Measurements from ENCODE around the gene ACP5.
"Not testable (repeated sequence)": the region's sequence is repeated elsewhere in the genome, so short reads cannot be mapped to it uniquely, and the experiment has no call there.

The ACP5 gene

DNA sequence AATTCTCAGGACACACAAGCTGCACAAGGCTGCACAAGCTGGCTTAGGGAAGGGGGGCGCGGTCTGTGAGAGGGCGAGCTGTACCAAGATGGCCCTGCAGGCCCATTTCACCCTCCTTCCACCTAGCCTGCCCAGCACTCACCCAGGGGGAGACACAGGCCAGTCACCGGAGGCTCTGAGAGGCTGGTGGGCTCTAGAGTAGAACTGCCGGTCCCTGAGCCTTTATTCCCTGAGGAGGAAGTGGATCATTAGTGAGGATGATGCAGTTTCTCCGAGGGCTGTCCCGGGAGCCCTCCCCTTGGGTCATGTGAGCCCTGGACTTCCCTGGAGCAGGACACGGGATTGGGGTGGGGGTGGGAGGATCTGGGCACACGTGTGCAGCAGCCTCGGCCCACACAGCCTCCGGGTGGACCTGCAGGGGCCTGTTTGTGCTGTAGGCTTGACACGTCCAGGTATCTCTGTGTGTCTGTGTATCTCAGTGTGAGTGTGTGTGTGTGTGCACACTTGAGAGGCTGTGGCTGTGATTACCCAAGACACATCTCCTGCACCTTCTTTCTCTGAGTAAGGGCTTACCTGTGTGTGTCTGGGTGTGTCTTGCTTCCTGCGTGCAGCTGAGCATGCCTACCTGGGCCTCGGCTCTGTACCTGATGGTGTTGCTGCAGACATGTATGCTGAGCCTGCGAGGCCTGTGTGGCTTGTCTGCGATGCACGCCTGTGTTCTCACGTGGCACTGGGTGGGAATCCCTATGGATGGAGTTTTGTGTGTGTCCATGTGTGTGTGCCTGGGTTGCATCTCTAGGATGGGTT lies at the start of gene ACP5:
Gene ACP5, minus strand, starts transcription at position 195 of the 807 bp plus-strand sequence. CDS start 328 bp downstream, outside the sequence.
- DNase-seq (ENCODE audit: low read depth in 2 of 2): no peak

DNA sequence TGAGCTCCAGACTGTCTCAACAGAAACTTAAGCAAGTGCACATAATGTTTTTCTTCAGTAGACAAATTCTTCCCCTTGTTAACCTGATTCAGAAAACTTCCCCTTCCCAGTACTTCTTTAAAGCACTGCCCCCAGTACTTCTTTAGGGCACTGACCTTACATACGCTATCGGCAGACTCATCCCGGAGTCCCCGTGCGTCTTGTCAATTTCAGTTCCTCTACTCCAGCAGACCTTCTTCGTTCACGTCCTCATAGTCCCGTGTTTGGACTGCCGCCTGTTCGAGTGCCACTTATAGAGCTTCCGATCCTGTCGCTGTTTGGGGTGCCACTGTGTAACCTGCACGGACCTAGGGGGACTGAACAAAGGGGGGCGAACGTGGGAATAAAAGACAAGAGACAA lies 48.8 kb upstream of the ACP5 start:
- DNase-seq (ENCODE audit: low read depth in 2 of 2): no peak

DNA sequence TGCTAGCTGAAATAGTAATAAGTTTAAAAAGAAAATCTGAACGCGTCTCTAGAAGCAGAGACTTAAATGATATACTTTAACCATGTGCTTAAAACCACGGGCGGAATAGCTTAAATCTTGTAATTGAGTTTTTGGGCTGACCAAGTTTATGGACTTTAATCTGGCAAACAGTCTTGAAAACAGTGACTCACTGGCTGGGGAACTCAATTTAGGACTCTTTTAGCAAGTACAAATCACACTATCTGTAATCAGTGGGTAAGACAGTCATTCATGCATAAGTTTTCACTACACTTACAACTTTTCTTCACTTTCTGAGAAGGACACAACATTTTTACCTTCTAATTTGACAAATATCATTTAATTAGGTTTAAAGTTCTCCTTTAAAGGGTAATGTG lies 46.6 kb upstream of the ACP5 start:
- no peak for DNase-seq (ENCODE audit: low read depth in 2 of 2)

DNA sequence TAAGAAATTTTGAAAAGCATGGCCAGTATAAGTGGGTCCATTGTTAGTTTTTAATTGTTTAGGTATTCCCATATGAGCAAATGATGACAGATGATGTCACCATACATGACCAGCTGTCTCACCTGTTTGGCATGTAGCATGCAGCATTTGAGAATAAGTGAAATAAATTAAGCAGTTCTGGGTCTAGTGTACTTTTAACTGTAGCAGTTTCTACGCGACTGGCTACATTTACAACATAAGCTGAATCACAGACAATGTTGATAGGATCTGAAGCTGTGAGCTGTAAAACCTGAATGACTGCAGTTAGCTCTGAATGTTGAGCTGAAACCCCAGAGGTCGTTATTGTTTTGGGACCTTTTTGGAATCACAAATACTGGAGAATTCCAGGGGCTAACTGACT lies 45.0 kb upstream of the ACP5 start:
- not testable (repeated sequence) for DNase-seq (ENCODE audit: low read depth in 2 of 2)

DNA sequence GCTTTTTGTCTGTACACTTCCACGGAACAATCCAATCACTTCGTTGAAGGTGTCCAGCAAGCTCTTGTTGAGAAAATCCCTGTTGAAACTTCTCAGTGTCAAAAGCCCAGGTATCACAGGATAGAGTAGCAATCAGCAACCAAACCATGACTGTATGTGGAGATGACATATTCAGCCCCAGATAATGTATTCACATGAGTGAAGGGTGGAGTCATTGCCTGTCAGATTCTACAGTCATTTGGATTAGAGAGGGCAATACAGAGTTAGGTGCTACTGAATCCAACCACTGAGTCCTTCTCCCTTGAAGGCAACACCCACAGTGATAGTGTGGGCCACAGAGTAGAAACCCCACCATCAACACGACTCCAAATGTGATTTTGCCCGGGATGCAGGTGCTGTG lies 43.1 kb upstream of the ACP5 start:
- no peak for DNase-seq (ENCODE audit: low read depth in 2 of 2)

DNA sequence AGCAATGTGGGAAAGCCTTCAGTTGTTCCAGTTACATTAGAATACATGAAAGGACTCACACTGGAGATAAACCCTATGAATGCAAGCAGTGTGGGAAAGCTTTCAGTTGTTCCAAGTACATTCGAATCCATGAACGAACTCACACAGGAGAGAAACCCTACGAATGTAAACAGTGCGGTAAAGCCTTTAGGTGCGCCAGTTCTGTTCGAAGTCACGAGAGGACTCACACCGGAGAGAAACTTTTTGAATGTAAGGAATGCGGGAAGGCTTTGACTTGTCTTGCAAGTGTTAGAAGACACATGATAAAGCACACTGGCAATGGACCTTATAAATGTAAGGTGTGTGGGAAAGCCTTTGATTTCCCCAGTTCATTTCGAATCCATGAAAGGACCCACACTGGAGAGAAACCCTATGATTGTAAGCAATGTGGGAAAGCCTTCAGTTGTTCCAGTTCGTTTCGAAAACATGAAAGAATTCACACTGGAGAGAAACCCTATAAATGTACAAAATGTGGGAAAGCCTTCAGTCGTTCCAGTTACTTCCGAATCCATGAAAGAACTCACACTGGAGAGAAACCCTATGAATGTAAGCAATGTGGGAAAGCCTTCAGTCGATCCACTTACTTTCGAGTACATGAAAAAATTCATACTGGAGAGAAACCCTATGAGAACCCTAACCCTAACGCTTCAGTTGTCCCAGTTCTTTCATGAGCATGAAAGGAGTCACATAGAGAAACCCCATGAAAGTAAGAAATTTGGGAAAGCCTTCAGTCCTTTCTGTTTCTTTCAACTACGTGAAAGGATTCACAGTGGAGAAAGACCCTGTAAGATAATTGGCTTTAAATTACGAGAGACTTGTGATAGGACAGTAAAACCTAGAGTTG lies 40.0 kb upstream of the ACP5 start:
- DNase-seq (ENCODE audit: low read depth in 2 of 2): no peak

DNA sequence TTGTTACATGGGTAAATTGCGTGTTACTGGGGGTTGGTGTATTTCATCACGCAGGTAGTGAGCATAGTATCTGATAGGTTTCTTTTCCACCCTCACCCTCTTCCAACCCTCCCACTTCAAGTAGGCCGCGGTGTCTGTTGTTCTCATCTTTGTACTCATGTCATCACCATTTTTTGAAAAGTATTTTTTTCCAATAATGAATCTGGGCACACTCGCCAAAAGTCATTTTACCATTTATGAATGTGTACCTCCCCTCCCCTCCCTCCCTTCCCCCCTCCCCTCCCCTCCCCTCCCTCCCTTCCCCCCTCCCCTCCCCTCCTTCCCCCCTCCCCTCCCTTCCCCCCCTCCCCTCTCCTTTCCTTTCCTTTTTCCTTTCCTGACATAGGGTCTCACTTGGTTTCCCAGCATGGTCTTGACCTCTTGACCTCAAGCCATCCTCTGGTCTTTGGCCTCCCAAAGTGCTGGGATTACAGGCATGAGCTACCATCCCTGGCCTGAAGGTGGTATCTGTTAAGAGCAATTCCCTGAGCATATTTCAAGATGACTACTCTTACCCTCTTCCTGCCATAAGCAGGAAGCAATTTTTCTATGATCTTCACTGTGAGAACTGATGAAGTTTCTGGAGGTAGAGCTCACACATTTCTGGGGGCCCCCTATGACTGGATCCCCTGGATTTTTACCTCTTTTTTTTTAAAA lies 35.5 kb upstream of the ACP5 start:
- no peak for DNase-seq (ENCODE audit: low read depth in 2 of 2)

DNA sequence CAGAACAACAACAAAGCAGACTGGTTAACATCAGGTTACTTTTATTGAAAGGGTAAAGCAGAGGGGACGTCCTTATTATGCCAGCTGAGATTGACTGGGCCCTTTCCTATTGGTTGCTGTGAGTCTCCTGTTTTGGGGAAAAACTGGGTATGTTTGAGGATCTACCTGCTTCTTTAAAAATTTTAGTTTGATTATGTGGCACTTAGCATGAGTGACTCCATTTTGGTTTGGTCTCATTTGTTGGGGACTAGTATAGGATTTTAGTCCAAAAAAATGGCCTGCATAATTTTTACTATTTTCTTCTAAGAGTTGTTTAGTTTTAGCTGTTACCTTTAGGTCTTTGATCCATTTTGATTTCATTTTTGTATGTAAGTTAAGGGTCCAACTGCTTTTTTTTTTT lies 34.3 kb upstream of the ACP5 start:
- no peak for DNase-seq (ENCODE audit: low read depth in 2 of 2)

DNA sequence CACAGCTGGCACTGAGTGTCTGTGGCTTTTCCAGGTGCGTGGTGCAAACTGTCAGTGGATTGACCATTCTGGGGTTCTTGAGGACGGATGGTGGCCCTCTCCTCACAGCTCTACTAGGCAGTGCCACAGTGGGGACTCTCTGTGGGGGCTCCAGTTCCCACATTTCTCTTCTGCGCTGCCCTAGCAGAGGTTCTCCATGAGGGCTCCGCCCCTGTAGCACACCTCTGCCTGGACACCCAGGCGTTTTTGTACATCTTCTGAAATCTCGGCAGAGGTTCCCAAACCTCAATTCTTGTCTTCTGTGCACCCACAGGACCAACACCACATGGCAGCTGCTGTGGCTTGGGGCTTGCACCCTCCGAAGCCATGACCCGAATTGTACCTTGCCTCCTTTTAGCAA lies 29.0 kb upstream of the ACP5 start:
- no peak for DNase-seq (ENCODE audit: low read depth in 2 of 2)

DNA sequence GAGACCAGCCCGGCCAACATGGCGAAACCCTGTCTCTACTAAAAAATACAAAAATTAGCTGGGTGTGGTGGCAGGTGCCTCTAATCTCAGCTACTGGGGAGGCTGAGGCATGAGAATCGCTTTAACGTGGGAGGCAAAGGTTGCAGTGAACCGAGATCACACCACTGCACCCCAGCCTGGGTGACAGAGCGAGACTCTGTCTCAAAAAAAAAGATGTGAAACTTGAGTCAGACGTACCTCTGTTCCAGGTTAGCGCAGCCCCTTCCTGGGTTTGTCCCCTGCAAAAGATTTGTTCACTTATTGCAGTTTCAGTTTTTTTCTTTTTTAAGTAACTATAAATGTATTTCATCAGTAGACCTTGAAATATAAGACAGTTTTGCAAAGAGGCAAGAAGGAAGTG lies 22.3 kb upstream of the ACP5 start:
- DNase-seq (ENCODE audit: low read depth in 2 of 2): not testable (repeated sequence)

DNA sequence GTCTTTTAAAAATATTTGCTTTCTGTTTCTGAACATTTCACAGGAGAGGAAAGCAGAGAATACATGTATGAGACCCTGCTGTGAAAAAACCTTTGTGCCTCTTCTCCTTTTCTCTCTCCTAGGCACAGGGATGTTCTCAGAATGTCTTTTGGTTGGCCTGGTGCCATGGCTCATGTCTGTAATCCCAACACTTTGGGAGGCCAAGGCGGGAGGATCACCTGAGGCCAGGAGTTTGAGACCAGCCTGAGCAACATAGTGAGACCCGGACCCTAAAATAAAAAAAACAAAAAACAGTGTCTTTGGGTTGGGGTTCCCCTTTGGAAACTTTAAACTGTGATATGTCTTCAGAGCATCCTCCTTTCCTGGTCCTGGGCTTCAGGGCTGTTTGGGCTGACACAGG lies 21.3 kb upstream of the ACP5 start:
- no peak for DNase-seq (ENCODE audit: low read depth in 2 of 2)

DNA sequence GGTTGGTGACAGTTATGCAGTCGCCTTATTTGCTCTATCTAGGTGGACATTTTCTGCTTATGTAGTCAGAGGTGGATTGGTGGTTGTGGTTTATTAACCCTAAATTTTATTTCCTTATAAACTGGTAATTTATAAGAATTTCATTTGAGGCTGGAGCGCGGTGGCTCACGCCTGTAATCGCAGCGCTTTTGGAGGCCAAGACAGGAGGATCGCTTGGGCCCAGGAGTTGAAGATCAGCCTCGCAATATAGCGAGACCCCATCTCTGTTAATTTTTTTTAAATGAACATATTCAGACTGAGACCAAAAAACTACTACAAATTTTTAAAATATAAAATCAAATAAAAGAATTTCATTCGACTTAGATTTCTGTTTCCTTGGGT lies 20.6 kb upstream of the ACP5 start:
- no peak for DNase-seq (ENCODE audit: low read depth in 2 of 2)

DNA sequence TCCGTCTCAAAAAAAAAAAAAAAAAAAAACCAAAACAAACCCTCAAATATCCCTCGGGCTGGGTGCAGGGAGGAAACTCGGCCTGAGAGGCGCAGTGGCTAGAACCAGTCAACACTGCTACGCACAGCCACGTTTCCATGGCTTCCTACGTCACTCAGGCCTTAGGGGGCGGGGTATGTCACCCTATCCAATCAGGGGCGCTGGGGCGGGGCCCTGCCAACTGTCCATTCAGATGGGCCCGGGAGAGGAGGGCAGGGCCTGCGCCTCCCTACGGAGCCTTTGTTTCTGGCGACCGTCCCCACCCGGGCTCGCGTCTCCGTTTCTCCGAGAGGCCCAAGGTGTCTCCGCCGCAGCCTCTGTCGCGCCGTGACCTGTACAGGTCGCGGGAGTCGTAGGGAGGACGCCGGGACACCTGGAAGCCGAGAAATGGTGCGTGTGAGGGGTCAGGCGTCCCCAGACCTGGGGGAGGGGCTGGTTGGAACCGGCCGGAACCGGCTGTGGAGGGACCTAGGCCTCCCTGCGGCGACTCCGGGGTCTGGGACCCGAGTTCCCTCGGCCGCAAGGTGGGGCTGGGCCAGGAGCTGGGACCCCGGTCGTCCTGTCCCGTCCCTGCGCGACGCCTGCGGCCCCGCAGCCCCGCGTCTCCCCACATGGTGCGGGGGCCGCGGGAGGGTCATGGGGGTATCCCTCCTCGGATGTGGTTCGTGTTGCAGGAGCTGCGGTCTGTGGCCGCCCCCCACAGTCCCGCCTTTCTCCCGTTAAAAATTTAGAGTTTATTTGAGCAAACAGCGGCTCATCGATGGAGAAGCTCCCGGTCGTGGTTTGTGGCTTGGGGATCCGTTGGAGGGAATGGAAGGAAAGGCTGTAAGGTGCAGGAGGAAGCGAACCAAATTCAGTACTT lies 20.0 kb upstream of the ACP5 start, which contains the start of gene ZNF627:
Gene ZNF627, plus strand, starts transcription at position 282 of the 901 bp plus-strand sequence. Its CDS starts 145 bp downstream, at position 427.
- DNase-seq (ENCODE audit: low read depth in 2 of 2): peak; percentile 93 to 95

DNA sequence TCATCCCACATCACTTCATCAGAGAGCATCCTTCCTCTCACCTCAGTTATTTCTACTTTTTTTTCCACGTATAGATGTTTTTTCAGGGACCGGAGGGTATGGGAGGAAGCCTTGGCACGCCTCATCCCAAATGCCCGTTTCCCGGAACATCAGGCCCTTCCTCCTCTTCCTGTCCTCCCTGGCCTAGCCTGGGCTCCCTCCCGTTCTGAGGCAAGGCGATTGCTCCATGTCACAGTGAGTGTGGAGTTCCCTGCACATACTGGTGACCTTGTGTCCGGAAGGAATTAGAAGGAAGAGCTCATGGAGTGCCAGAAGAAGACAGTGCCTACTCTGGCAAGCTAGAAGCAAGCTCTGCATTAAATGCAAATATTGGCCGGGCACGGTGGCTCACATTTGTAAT lies 18.7 kb upstream of the ACP5 start:
- no peak for DNase-seq (ENCODE audit: low read depth in 2 of 2)

DNA sequence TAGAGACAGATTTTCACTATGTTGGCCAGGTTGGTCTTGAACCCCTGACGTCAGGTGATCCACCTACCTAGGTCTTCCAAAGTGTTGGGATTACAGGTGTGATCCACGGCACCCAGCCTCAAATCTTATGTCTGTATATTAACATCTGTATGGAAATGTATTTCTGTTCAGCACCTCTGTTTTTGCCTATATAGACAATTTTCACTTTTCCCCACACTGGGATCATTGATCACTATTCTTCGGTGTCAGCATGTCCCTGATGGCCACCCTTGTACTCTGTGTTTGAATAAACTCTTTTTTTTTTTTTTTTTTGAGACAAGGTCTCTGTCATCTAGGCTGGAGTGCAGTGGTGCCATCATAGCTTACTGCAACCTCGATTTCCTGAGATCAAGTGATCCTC lies 16.6 kb upstream of the ACP5 start:
- no peak for DNase-seq (ENCODE audit: low read depth in 2 of 2)

DNA sequence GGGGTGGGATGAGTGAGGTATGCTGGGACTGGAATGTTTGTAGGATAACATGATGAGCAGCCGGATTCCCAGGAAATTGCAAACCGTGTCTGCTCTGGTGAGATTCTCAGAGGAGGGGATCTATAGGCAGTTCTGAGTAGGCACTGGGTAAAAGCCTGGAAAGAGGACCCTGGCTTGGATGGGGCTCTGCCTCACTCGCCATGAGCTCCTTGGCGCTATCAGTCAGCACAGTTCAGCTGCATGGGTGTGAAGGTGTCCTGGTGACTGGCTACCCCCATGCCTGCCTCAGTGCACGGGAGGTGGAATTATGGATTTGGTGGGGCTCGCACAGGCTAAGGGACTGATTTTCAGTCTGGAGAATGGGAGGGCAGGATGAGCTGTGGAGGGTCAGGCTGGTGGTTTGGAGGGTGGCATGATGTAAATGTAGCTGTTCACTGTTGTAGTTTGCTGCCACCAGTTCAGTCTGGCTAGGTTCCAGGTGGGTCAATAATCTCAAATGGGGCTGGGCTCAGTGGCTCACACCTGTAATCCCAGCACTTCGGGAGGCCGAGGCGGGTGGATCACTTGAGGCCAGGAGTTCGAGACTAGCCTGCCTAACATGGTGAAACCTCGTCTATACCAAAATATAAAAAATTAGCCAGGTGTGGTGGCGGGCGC lies 10.7 kb upstream of the ACP5 start:
- DNase-seq (ENCODE audit: low read depth in 2 of 2): no peak

DNA sequence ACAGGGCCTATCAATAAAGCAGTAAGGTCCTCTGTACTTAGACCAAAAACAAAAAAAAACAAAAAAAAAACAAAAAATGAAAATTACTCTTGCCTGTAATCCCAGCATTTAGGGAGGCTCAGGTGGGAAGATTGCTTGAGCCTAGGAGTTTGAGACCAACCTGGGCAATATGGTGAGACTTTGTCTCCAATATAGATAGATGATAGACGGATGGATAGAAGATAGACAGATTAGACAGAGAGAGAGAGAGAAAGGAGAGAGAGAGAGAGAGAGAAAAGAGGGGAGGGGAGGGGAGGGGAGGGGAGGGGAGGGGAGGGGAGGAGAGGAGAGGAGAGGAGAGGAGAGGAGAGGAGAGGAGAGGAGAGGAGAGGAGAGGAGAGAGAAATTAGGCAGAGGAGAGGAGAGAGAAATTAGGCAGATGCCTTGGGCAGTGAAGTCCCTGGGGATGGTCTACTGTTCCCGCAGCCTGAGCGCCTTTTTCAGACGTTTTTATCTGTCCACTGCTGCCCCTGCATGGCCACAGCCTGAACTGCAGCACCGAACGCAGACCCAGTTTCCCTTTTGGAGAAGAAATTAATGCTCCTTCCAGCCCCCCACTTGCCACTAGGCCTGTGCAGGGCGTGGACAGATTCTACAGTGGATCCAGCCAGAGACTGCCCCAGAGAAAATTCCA lies 10.0 kb upstream of the ACP5 start:
- DNase-seq (ENCODE audit: low read depth in 2 of 2): peak; percentile 13 to 21

DNA sequence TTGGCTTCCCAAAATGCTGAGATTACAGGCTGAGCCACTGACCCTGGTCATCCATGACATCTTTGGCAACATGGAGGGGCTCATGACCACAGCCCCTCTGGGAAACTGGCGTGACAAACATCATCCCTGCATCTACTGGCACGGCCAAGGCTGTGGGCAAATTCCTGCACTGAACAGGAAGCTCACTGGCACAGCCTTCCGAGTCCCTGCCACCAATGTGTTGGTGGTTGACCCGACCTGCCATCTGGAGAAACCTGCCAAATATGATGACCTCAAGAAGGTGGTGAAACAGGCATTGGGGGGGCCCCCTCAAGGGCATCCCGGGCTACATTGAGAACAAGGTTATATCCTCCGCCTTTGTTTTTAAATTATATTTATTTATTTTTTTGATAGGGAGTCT lies 8.9 kb upstream of the ACP5 start:
- no peak for DNase-seq (ENCODE audit: low read depth in 2 of 2)

DNA sequence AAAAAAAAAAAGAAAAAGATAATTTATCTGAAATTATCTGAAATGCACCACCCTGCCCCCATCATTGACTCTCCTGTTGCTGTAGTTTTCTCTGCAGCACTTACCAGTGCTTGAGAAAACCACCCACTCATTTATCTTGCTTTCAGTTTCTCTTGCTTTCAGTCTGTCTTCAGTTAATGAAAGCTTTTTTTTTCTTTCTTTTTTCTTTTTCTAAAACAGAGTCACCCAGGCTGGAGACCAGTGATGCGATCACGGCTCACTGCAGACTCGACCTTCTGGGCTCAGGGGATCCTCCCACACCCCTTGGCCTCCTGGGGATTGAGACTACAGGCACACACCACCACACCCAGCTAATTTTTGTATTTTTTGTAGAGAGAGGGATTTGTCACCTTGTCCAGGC lies 4.3 kb upstream of the ACP5 start:
- no peak for DNase-seq (ENCODE audit: low read depth in 2 of 2)

DNA sequence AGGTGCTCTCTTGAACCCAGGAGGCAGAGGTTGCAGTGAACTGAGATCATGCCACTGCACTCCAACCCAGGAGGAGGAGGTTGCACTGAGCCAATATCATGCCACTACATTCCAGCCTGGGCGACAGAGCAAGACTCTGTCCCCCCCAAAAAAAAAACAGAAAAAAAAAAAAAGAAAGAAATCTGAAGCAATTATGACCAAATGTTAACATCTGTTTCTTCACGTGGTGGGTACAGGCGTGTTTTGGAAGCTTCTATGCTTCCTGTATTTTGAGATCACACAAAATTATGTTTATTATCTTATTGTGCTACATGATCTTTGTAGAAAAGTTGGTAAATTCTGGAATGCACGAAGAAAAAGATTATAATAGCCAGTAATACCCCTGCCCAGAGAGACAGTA lies 2.7 kb upstream of the ACP5 start:
- DNase-seq (ENCODE audit: low read depth in 2 of 2): no peak

Measured in fibroblast of skin of left biceps (primary cell).